HG02973 (cell line): ENCODE data around the gene TMEM9.

Source experiments
- ATAC-seq: cut with Tn5 transposase; IDR thresholded peaks from one replicate; pipeline ENCODE4 v1.9.1; 2021; ENCODE audit warnings: moderate library complexity; ENCODE audit not compliant: unreplicated experiment

Gene TMEM9

DNA sequence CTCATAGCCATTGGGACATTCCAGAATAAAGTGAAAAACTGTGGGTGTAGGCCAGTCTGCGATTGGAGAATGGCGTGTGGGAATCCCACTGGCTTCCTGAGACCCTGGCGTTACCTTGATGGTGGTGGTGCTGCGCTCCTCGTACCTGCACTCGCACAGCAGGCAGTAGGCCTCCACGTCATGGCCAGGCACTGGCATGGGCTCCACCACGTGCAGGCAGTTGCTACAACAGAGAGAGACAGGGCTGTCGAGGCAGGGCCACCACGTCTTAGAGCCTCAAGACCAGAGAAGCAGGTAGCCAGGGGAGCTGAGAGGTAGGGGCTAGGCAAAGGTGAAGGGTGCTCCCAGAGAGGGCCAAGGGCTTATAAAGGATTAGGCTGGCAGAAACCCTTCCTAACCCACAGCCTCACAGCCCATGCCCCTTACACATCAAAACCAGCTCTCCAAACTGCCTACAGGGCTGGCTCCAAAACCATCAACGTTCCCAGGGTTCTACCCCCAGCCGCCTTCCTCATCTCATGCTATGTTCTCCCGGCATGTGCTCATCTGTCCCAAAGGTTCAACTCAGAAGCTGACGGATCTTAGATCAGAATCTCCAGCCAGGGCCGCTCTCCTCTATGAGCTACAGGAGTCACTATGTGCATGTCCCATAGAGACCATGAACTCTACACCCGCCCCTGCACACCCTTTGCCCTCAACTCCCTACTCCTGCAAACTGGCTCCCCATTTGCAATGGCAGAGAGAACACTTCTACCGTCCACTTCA is 7.5 kb downstream of the TMEM9 start:
- no peak for ATAC-seq

DNA sequence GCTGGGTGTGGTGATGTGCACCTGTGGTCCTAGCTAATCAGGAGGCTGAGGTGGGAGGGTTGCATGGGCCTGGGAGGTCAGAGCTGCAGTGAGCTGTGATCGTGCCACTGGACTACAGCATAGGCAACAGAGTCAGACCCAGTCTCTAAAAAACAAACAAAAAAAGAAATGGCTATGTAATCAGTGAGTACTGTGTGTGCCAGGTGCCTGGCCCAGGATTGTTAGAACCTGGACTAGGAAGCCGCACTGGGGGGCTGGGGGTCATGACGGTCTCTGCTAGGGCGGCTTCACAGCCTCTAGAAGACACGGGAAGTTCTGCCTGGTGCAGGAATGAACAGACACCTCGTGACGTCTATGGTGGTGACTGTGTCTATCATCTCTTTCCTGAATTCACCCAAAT is 8.5 kb downstream of the TMEM9 start:
- no peak for ATAC-seq

DNA sequence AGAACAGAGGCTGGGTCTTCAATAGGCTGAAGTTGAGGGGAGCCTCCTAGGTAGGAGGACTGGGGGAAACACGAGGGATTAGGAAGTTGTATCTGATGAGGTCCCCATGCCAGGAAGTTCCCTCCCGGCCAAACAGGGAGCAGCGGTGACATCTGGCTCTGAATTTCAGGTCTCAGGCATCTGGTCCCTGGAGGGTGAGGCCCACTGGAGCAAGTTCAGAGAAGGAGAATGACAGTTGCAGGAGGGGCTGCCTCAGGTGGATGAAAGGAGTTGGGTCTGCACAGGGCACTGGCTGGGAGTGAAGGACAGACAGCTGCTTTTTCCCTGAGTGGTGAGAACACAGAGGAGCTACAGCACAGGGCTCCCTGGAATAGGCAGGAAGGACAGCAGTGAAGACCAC is 9.1 kb downstream of the TMEM9 start:
- ATAC-seq: no peak

DNA sequence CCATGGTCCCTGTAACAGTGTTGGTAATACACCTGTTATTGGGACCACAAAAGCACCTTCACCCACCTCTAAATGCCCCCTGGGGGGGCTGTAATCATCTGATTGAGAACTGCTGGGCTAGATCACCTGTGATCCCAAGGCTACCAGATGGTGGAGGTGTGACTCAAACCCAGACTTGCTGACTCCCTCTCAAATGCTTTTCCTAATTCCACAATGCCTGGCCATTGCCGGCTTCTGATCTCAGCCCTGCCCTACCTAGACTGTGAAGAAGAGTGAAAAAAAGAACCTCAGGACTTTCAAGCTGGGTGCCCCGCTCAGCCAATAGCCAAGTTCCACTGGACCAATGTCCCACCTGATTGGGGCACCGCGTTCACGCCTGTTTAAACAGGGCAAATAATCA is 9.6 kb downstream of the TMEM9 start:
- no peak for ATAC-seq

DNA sequence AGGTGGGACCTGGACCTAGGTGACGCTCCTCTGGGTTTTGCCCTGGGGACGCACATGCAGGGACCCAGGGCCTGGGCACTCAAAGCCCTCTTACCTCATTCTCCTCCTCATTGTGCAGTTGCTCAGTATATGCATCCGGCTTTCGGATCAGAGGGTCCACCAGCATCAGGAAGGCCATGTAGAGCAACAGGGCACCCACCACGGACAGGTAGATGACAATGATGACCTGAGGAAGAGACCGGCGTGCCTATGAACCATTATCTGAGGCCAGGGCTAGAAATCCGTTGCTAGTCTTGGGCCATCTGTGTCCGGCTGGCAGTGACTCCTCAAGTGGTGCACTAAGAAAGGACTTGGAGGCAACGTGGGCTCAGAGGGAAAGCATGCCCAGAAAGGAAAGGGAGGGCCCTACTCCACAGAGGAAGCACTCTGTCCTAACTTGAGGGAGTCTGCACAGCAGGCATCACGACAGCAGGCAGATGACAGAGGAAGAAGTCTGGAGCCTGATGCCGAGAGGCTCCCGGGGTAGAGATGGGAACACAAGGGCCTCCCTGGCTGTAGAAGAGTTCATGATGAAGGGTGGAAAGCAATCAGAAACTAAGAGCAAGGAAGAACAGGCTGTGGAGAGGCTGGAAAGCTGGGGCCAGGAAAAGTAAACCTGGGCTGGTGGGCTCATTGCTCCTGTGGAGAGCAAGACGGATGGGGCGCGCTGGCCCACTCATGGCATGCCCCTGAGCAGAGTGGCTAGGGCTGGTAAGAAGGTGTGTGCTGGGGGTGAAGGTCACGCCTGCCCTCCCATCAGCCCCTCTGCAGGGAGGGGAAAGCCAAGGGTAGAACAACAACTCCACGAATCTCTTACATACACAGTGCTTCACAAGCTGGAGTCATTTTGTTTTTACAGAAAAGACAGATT is 10.3 kb downstream of the TMEM9 start:
- ATAC-seq: no peak

DNA sequence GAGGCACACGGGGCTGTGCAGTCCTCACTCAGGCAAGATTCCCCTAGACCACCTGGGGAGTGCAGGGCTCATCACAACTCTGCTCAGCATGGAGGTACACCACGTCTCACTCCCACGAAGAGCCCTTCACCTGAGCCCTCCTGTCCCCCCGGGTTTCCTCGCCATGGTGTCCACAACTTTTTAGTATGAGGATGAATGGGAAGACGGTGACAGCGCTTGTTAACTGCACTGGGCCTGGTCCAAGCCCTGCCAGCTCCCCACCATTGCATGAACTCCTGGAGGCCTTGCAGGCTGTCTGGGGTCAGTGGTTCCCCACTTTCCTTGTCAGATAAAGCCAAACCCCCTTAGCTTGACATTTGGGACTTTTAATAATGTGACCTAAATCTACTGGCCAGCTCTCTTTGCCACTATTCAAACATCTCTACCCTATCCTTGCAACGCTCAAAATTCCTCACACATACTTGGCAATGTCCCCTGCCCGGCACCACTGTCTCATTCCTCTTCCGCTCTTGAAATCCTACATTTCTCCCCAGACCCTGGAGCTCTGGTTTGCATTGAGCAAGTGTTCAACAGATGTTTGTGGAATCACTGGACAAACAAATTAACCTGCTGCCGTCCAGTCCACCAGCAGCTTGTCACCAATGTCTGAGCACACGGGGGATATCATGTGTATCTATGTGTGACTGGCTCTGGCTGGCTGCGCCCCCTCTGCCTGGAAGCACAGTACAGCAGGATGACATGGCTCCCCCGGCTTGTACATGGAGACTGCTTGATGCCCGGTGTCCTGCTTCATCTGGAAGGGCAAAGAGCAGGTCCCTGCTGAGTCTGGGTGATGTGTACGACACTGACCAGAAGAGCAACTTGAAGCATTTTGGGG is 11.2 kb downstream of the TMEM9 start:
- ATAC-seq: no peak

DNA sequence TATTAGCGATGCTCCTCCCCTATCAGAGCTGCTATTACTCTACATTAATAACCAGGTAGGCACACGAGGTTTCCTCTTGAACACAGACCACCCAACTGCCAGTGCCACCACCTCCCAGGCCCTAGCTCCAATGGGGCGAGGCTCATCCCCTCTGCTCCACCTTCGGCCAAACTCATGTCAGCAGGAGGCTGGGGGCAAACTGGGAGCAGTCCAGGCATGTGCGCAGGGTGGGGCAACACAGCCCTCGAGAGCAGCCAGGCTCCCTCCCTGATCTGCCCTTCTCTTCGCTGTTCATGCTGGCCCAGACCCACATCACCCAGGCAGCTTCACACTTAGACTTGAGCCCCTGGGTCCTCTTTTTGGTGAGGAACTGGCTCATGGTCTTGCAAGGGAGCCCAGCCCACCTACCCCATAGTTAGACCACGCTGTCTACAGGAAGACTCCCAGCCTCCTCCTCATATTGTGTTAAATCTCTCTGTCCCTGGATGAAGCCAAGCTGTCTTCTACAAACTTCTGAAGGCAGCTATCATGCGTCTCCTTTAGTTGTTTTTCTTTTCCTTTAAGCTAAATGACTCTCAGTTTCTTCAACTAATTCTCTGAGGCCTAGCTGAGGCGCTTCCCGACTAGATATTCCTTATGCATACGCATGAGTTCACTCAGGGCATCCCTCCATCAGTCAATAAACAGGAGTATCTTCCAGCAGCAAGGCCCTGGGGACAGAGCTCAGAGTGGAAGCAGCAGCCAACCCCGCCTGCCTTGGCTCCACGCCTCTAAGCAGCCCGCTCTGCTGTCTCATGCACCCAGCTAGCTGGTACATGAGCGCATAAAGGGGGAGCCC is 12.0 kb downstream of the TMEM9 start:
- no peak for ATAC-seq

DNA sequence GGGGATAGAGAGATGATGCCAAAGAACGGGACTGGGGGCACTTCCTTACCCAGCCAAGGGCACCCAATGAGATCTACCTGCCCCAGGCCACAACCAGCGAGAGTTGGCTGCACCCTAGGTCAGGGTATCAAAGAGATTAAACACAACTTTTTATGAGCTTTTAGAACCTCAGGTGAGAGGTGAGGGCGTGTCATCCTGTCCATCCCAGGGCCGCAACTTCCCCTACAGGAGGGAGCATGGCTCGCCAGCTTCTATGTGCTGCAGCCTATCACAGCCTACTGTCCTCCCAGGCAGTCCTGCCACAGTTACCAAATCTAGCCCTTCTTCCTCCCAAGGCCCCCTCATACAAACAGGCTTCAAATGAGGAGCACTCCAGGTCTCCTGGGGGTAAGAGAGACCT is 12.9 kb downstream of the TMEM9 start:
- no peak for ATAC-seq

DNA sequence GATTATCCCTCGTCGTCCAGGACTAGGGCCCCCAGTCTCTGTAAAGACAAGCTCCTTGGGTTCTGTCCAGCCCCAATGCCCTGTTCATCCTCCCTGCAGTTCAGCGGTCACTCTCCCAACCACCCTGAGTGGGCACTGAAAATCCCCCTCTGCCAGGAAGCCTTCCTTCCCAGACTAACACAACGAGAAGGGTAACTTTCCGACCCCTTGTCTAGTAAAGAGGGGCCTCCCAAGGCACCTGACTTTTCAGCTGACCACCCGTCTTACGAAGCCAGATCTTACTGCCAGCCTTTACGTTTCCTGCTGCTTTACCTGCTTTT is 13.4 kb downstream of the TMEM9 start:
- ATAC-seq: no peak

DNA sequence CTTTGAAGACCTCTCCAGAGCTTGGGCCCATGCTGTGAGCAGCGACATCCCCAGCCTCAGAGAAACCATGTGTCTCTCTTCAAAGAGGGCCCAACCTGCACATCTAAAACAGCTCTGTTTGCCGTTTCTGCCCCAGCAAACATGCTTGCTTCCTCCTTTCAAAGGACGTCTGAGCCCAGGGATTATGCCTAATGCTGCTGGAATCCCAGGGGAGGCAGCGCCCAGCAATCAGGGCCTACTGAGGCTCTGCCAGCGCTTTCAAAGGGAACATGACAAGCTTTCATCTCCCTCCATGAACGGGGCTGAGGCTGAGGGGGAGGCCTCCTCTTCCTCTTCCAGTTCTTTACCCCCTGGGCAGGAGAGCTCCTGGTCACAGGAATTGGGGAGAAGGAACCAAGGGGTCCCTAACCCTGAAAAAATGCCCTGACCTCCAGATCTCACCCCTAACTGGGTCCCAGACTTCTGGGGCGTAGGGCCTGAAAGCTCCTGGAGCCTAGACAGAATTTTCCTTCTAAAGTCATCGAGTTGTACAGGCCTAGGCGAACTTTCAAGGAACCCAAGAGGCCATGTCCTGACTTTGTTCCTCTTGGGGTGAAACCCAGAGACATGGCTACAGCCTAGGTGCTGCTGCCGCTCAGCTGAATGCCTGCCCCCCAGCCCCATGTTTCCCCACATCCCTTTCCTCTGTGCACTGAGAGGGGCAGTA is 13.9 kb downstream of the TMEM9 start:
- ATAC-seq: no peak

DNA sequence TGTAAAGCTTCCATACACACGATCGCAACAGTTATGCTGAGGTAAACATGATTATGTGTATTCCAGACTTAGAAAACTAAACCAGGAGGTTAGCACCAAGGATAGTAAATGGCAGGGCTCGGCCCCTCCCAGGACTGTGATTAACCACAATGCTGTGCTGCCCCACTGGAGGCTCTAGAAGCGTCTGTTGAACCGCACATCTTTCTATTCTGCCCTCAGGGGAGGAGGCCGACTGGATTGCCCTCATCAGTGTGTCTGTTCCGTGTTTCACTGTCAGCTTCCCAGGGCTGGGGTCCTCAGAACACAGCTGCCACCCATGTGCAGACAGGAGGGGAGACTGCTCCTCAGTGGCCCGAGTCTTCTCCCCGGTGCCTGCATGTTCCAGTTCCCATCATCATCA is 14.5 kb downstream of the TMEM9 start:
- ATAC-seq: no peak

DNA sequence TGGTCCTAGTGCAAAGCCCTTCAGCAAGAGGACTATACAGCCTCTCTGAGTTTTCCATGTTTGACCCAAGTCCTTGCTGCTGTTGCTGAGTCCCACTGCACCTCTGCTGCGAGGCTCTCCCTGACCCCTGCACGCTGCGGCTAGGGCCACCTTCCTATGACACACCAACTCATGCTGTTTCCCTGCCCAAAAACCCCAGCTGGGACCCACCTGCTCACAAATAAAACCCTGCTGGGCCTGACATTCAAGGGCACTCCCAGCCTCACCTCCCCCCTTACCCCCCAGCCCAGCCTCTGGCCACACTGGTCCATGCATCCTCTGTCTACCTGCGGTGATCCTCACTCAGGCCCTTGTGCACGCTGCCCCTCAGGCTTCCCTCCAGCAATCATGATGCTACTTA is 15.0 kb downstream of the TMEM9 start:
- no peak for ATAC-seq

DNA sequence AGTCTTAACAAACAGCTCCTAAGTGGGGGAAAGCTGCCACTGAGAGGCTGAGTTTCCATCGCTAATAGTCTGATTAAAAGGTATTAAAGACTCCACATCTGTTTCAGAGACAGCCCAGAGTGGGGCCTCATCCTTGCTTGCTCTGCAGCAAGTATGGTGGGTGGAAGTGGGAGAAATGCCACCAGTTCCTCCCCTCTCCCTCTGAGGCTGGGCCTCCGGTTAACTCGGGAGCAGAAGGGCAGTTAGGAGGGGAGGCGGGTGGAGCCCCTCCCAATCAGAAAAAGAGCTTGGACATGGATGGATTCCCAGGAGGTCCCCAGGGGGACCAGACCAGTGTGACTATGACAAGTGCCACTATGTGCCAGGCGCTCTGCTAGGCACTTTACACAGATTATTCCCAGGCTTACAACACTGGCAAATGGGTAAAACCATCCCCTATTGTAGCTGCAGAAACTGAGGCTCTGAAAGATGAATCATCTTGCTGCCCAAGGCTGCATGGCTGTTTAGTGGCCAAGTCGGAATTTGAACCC is 15.9 kb downstream of the TMEM9 start:
- no peak for ATAC-seq

DNA sequence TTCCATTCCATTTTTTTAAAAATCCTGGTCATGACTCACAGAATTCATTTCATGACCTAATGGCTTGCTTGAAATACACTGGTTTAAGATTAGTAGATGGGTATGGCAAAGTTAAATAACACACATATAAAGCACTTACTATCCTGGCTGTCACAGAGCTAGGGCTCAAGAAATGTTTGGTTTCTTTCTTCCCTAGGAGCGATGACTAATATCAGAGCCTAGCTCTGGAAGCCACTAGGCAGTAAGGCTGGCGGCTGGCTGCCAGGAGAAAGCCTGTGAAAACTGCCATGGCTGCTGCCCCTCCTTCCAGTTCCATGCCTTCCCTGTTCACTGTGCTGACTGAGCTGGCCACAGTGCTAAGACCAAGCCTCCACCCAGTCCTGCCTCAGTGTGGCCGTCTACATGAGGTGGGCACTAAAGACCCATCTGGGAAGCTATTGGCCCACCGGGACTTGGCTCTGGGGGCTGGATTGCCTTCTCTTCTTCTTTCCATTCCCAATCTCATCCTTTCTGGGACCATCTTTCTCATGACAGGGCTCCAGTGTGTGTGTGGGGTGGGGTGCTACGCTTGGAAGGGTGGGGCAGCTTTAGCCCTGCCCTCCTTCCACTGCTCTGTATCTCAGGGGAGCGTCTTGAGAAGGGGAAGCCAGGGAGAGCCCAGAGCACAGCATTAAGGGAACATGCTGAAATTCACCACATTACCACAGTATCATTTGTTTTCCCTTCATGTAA is 16.5 kb downstream of the TMEM9 start:
- ATAC-seq: no peak

DNA sequence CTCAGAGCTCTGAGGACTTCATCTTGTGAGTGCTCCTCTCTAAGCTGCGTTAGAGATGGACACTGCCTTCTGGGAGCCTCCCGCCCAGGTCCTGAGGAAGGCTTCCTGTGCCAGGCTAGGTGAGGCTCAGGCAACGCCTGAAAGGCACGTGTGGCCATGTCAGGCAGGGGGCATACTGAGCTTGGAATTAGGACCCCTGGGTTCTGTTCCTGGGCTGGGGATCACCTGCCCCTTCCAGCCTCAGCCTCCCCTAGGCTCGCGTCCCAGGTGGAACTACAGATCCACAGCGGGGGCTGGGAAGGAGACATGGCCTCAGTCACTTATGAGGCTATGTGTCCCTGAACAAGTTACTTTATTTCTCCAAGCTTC is 17.3 kb downstream of the TMEM9 start:
- no peak for ATAC-seq

DNA sequence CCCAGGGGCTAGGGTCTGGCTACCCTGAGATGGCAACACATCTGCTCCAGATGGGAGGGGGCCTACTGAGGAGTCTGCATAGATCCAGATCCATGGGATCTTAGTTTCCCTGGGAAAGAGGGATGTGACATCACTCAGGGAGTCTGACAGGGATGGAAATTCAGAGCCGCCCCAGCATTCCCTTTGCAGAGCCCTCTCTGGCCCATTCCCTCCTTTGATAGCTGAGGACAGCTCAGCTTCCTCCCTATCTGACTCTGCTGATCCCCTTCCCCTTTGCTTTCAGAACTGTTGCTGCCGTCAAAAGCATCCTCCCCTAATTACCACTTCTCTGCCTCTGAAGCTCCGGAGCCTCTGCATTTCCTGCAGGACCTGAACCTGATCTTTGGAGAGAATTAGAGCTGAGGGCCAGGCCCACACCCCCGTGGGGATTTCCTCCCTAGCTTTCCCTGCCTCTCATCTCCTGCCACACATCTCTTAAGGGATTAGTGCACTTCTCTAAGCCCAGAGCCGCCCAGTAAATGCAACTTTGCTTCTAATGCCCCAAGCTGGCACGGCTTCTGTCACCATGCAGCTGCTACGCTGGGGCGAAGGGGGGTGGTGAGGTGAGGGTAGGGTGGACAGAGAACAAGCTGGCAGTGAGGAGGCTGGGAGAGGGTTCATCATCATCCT is 17.8 kb downstream of the TMEM9 start:
- no peak for ATAC-seq

DNA sequence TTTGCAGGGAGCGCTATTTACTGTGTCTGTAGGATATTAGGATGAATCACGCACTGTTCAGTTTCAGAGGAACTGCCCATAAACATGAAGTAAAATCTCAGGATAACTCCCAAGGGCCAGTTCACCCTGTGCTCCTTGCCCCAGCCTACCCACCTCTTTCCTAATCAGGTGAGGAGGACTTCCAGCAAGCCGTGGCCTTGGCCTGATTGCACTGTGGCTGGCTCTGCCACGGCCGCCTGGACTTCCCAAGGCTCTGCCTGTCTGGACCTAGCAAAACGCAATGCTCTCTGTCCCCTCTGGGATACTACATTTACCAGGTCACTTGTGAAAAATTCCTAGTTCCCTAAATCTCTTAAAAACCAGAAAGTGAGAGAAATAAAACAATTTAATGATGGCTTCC is 19.9 kb downstream of the TMEM9 start:
- no peak for ATAC-seq

DNA sequence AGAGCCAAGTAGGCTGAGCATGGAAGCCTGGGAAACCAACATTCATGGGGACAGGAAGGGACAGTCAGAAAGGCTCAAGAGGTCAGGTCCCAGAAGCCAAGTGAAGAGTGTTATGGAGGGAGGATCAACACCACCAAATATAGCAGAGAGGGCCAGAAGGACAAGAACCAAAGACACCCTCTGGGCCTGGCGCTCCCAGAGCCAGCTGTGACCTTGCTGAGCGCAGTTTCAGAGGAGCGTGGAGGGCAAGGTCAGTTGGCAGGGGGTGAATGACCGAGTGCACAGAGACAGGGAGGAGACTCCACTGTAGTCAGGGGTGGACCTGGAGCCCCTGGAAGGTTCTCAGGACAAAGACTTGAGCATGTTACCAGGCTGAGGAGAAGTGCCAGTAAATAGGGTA is 22.9 kb downstream of the TMEM9 start:
- no peak for ATAC-seq

DNA sequence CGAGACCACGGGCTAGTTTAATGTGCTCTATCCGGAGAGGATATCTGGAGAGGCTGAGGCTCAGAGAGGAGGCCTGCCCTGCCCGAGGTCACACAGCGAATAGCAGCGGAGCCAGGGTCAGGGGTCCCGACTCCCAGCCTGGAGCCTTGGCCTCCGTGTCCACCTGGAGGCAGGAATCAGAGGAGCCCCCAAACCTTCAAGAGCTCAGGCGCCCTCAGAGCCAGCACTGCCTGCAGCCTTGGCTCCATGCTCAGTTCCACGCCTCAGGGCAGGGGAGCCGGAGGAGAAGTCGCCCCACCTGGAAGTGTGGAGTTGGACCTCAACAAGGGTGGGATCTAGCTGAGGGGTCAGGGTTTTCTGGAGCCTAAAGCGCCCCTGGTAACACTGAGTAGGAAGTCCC is 25.3 kb downstream of the TMEM9 start:
- ATAC-seq: no peak
